ENCODE measurements around the gene AKR1C8.

DNA sequence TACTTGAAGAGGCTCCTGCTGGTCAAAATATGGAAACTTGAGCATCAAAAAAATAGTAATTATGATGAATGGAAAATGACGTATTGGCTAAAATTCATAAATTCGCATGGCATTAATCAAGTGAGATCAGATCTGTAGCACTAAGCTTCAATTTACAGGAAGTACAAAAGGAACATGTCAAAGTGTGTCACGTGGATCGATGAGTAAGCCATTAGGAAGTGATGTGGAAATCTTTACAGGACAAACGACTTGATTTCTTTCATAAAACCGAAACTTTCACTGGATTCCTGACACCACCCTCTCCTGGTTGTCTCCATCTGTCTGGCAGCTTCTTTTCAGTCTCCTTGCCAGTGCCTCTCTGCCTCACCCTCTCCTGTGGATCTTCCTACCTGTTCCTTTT lies 25.8 kb downstream of the AKR1C8 start:
- TF ChIP-seq POLR2A (IDR thresholded peaks at IDR 0.05; ENCODE audit: extremely low read depth, insufficient read length) = no peak
- TF ChIP-seq, protein P1, sequence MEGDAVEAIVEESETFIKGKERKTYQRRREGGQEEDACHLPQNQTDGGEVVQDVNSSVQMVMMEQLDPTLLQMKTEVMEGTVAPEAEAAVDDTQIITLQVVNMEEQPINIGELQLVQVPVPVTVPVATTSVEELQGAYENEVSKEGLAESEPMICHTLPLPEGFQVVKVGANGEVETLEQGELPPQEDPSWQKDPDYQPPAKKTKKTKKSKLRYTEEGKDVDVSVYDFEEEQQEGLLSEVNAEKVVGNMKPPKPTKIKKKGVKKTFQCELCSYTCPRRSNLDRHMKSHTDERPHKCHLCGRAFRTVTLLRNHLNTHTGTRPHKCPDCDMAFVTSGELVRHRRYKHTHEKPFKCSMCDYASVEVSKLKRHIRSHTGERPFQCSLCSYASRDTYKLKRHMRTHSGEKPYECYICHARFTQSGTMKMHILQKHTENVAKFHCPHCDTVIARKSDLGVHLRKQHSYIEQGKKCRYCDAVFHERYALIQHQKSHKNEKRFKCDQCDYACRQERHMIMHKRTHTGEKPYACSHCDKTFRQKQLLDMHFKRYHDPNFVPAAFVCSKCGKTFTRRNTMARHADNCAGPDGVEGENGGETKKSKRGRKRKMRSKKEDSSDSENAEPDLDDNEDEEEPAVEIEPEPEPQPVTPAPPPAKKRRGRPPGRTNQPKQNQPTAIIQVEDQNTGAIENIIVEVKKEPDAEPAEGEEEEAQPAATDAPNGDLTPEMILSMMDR (IDR thresholded peaks at IDR 0.05; ENCODE audit: low read depth, low read length) = no peak
- TF ChIP-seq, protein P2, sequence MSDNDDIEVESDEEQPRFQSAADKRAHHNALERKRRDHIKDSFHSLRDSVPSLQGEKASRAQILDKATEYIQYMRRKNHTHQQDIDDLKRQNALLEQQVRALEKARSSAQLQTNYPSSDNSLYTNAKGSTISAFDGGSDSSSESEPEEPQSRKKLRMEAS (IDR thresholded peaks at IDR 0.05; ENCODE audit: low read depth, low read length) = no peak
- TF ChIP-seq MYC (IDR thresholded peaks at IDR 0.05; ENCODE audit: low read depth, low read length) = no peak

Data from NB4 (cell line).